Caco-2 (cell line): Measurements from ENCODE around the gene MSH3. TPM values are rescaled to one million over a fixed set of nuclear protein-coding genes. Genes with fewer than 3 reads are reported as not detected.

Experiments
- BruUV-seq: library from RNA; stranded (reverse); fragments of 400-500 nt; replicated peaks from 2 replicates; lab custom pipeline; 2021; lab: Mats Ljungman, UMichigan
- CTCF ChIA-PET: fragments of 300-600 bp; sonication (Branson Sonifier 250); formaldehyde crosslinking; loops from one replicate; lab custom pipeline; 2022; ENCODE audit warnings: antibody characterized with exemption; lab: Charles Lee
- POLR2A ChIA-PET: fragments of 300-600 bp; sonication (Branson Sonifier 250); formaldehyde crosslinking; loops from one replicate; lab custom pipeline; 2022; ENCODE audit warnings: antibody characterized with exemption; lab: Charles Lee
- DNase-seq, 2 experiments: peaks; one replicate each; pipeline versions ENCODE4 v3.0.0 to v3.0.0-alpha.2; 2020 to 2022
- H3K27me3 ChIP-seq: replicated peaks from 2 replicates; pipeline ENCODE4 v1.6.0; 2011; ENCODE audit warnings: low read length; ENCODE audit not compliant: control insufficient read depth, insufficient read depth
- H3K36me3 ChIP-seq: 2 replicates; pipeline ENCODE4 v1.5.1; 2011; ENCODE audit warnings: low read length; ENCODE audit not compliant: control insufficient read depth, insufficient read depth
- H3K4me1 ChIP-seq: fragments of 250-450 bp; sonication (Bioruptor Pico); 2 replicates; pipeline ENCODE4 v1.5.1; 2020; ENCODE audit warnings: mild to moderate bottlenecking
- H3K4me3 ChIP-seq: 2 replicates; pipeline ENCODE4 v1.5.1; 2011; ENCODE audit warnings: low read depth, mild to moderate bottlenecking, control low read depth, low read length
- H3K9me3 ChIP-seq: fragments of 250-450 bp; sonication (Bioruptor Pico); 2 replicates; pipeline ENCODE4 v1.5.1; 2020; ENCODE audit warnings: mild to moderate bottlenecking, moderate library complexity
- H3K27ac Mint-ChIP-seq: one replicate; pipeline ENCODE4 v1.8.0; 2022; ENCODE audit warnings: mixed read lengths; ENCODE audit not compliant: unreplicated experiment
- H3K27me3 Mint-ChIP-seq: one replicate; pipeline ENCODE4 v1.8.0; 2022; ENCODE audit warnings: mixed read lengths; ENCODE audit not compliant: insufficient read depth, unreplicated experiment
- H3K36me3 Mint-ChIP-seq: one replicate; pipeline ENCODE4 v1.8.0; 2022; ENCODE audit warnings: mild to moderate bottlenecking, mixed read lengths; ENCODE audit not compliant: insufficient read depth, unreplicated experiment
- H3K4me1 Mint-ChIP-seq: one replicate; pipeline ENCODE4 v1.8.0; 2022; ENCODE audit warnings: low read depth, mixed read lengths; ENCODE audit not compliant: unreplicated experiment
- H3K4me3 Mint-ChIP-seq: one replicate; pipeline ENCODE4 v1.8.0; 2022; ENCODE audit warnings: mild to moderate bottlenecking, moderate library complexity, mixed read lengths; ENCODE audit not compliant: unreplicated experiment
- H3K9me3 Mint-ChIP-seq: one replicate; pipeline ENCODE4 v1.8.0; 2022; ENCODE audit warnings: mixed read lengths; ENCODE audit not compliant: unreplicated experiment
- CTCF ChIP-seq, 2 experiments: fragments of 200-600 bp in 1 of 2; IDR thresholded peaks; 1 replicate in 1 of 2; 2 replicates in 1 of 2; pipeline versions ENCODE4 v1.5.1 to v1.8.0; 2011 to 2022; ENCODE audit warnings: antibody characterized with exemption in 1 of 2, control low read depth in 1 of 2, inconsistent platforms in 1 of 2, low read depth in 1 of 2, low read length in 1 of 2, mild to moderate bottlenecking in 1 of 2, moderate library complexity in 1 of 2; ENCODE audit not compliant: insufficient read depth in 1 of 2, severe bottlenecking in 1 of 2, unreplicated experiment in 1 of 2
- intact Hi-C: fragments of 100-400 bp; cut with micrococcal nuclease; formaldehyde crosslinking; loops from one replicate; pipeline ENCODE4 v1.10.0; 2022; ENCODE audit not compliant: unreplicated experiment
- total RNA-seq: library from RNA; stranded (reverse); gene quantifications from 2 replicates; pipeline ENCODE4 v1.2.3, GENCODE V29; 2022

Gene MSH3
- total RNA-seq, 1 experiment from 2014 or later: 17.1 TPM

- BruUV-seq: no TSS peak
- TF ChIP-seq CTCF (IDR thresholded peaks at IDR 0.05; ENCODE audit: insufficient read depth in 1 of 2, low read depth in 1 of 2, low read length in 1 of 2, severe bottlenecking in 1 of 2, unreplicated experiment in 1 of 2): no peak
- ChIA-PET CTCF (interaction anchor here (1.2 kb wide), 1 partner anchor 405 kb away, joined by 3 read pairs; no protein-coding TSS in a partner anchor), POLR2A (interaction anchor here (0.6 kb wide), 1 partner anchor 160 kb away, joined by 5 read pairs; no protein-coding TSS in a partner anchor)
- Histone ChIP-seq H3K36me3 (no peaks in the 10 kb centered on the region), H3K27me3 (no peaks in the 10 kb centered on the region), H3K9me3 (no peaks in the 10 kb centered on the region), H3K4me3 (no peak overlapping the region), H3K4me1 (peaks cover 13% of the 10 kb centered on the region)
- H3K27me3 Mint-ChIP-seq: no peaks in the 10 kb centered on the region
- no peak for DNase-seq
- peaks cover 11% of the 10 kb centered on the region for H3K9me3 Mint-ChIP-seq
- H3K27ac Mint-ChIP-seq: peak overlapping the region; percentile 48
- intact Hi-C loops: no loop called here
- H3K36me3 Mint-ChIP-seq: peaks cover 10% of the 10 kb centered on the region
- H3K4me3 Mint-ChIP-seq: no peak overlapping the region
- peaks cover 8% of the 10 kb centered on the region for H3K4me1 Mint-ChIP-seq
These were observed 144.6 kb downstream of the MSH3 start for GRCh38 chr5:80799041-80799440.

DNA sequence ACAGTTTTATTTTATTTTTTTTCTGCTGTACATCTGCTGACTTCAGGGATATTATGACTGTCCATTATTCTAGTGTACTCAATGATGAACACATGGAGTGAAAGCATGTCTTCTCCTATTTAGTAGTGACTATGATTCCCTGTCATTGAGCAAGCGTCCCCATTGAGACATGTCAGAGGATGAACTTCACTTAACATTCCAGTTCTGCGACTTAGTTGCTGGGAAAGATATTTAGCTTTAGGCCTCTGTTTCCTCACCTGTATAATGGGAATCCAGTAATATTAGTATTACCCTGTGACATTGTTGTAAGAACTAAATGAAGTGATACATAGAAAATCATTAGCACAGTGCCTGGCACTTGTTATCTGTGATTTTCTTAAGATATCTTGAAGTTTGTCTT, 145.1 kb downstream of the MSH3 start:
- intact Hi-C loops: no loop called here
- no peaks in the 10 kb centered on the region for H3K9me3 ChIP-seq
- ChIA-PET CTCF (no interaction called here), POLR2A (no interaction called here)
- no peaks in the 10 kb centered on the region for H3K27me3 Mint-ChIP-seq
- H3K9me3 Mint-ChIP-seq: peaks cover 11% of the 10 kb centered on the region
- no peak overlapping the region for H3K4me3 Mint-ChIP-seq
- H3K36me3 ChIP-seq: no peaks in the 10 kb centered on the region
- no peak for DNase-seq
- H3K4me3 ChIP-seq: no peak overlapping the region
- peaks cover 10% of the 10 kb centered on the region for H3K36me3 Mint-ChIP-seq
- no TSS peak for BruUV-seq
- H3K4me1 Mint-ChIP-seq: peaks cover 11% of the 10 kb centered on the region
- TF ChIP-seq CTCF (IDR thresholded peaks at IDR 0.05; ENCODE audit: insufficient read depth in 1 of 2, low read depth in 1 of 2, low read length in 1 of 2, severe bottlenecking in 1 of 2, unreplicated experiment in 1 of 2): no peak
- no peak overlapping the region for H3K27ac Mint-ChIP-seq
- peaks cover 13% of the 10 kb centered on the region for H3K4me1 ChIP-seq
- no peaks in the 10 kb centered on the region for H3K27me3 ChIP-seq

DNA sequence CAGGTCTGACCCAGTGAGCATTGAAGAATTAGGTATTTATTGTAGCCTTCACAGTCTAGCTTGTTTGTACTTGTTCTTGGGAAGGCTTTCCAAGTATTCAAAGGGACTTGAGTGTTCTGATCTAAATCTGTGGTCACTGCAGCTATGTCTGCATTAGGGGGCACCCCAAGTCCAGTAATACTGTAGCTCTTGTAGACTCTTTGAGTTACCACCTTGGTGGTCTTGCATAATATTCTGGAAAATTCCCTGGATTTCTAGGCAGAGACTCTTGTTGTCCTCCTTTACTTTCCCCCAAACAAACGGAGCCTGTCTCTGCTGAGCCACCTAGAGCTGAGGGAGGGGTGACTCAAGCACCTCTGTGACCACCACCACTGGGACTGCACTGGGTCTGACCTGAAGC, 149.9 kb downstream of the MSH3 start:
- POLR2A ChIA-PET: no interaction called here

More for the DNA sequence above, 149.9 kb downstream of the MSH3 start:
- DNase-seq: peak in 1 of 2 experiments; percentile 22
- intact Hi-C loops: loop anchor here (10.0 kb wide), 1 partner anchor 300 kb away; no protein-coding TSS in a partner anchor
- Histone ChIP-seq H3K9me3 (no peaks in the 10 kb centered on the region), H3K4me1 (no peaks in the 10 kb centered on the region), H3K36me3 (no peaks in the 10 kb centered on the region), H3K4me3 (no peak overlapping the region), H3K27me3 (no peaks in the 10 kb centered on the region)
- Mint-ChIP-seq H3K9me3 (peaks cover 11% of the 10 kb centered on the region), H3K36me3 (peaks cover 6% of the 10 kb centered on the region), H3K4me3 (no peak overlapping the region), H3K4me1 (peaks cover 5% of the 10 kb centered on the region), H3K27ac (no peak overlapping the region), H3K27me3 (no peaks in the 10 kb centered on the region)
- no TSS peak for BruUV-seq
- no peak for TF ChIP-seq CTCF (IDR thresholded peaks at IDR 0.05; ENCODE audit: insufficient read depth in 1 of 2, low read depth in 1 of 2, low read length in 1 of 2, severe bottlenecking in 1 of 2, unreplicated experiment in 1 of 2)
- CTCF ChIA-PET: interaction anchor here (0.6 kb wide), 1 partner anchor 304 kb away, joined by 3 read pairs; no protein-coding TSS in a partner anchor
